ENCODE results near the gene SLC11A2. TPM values are rescaled to one million over a fixed set of nuclear protein-coding genes. Genes with fewer than 3 reads are reported as not detected.

The SLC11A2 gene
- total RNA-seq, 1 donor from 2014 or later = 62.9 TPM

DNA sequence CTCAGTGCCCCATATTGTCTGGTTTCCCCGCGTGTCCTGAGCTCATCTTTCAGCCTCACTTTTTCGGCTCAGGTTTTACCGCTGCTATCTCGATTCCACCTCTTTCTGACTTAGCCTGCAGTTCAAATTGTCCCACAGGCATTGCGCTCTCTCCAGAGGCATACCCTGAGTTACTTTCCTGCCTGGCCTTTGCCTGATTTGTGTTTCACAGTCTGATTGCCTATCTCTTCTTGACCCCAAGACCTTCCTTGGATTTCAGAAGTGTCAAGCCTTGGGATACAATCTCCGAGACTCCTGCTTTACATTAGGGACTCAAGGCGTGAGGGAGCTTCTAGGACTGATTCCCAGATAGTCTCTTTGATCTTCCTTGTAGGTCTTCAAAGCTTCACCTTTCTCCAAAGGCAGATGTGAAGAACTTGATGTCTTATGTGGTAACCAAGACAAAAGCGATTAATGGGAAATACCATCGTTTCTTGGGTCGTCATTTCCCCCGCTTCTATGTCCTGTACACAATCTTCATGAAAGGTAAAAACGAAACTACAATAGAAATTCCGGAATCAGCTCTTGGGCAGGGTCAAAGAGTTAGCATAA lies 22.6 kb upstream of the SLC11A2 start:
- Mint-ChIP-seq H3K4me3 (ENCODE audit: low read depth) (peak overlapping the region; percentile 92), H3K36me3 (ENCODE audit: low read depth) (peaks cover 29% of the 10 kb centered on the region), H3K4me1 (ENCODE audit: low read depth) (peaks cover 22% of the 10 kb centered on the region), H3K27me3 (ENCODE audit: low read depth) (no peaks in the 10 kb centered on the region), H3K9me3 (no peaks in the 10 kb centered on the region), H3K27ac (peak overlapping the region; percentile 83)
- intact Hi-C loops (cut with micrococcal nuclease) = loop anchor here (1.0 kb wide), 3 partner anchors 23 to 191 kb away; partner anchors contain the start of gene CSRNP2
- no peak for DNase-seq (ENCODE audit: low spot score)

DNA sequence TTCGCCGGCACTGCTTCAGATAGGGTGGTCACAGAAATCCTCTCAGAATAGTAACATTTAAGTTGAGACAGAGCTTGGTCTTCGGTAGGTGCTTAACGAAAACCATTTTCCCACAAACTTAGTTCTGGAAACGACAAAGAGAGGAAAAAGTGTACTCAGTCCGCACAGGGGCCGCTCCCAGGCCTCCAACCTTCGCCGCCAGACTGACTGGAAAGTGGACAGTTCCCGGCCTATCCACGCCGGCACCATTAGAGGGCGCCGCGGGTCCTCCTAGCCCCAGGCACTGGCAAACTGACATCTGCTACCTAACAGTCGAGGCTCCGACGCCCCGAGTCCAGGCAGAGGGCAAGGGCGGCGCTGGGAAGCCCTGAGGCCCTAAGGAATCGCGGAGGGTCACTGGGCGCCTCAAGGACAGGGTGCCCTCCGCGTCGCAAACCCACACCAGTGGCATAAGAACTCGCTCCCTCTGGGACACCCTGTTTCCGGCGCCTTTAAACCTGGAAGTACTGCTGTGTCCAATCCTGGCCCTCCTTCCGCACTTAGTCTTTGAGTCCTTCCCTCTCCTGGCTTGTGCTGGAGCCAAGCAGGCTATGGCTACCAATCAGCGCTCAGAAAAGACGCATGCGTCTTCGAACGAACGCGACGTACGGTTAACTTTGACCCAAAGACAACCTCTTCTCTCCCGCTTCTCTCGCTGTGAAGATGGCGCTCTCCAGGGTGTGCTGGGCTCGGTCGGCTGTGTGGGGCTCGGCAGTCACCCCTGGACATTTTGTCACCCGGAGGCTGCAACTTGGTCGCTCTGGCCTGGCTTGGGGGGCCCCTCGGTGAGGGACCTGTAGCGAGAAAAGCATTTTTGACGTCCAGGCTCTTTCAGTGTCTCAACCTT lies 21.7 kb upstream of the SLC11A2 start, which contains the start of gene LETMD1:
LETMD1 (plus strand) TSS at position 673 of the 886 bp plus-strand sequence; CDS start at position 703, 30 bp downstream.
- peaks cover 21% of the 10 kb centered on the region for H3K36me3 Mint-ChIP-seq (ENCODE audit: low read depth)
- no peaks in the 10 kb centered on the region for H3K9me3 Mint-ChIP-seq
- H3K27me3 Mint-ChIP-seq (ENCODE audit: low read depth) = no peaks in the 10 kb centered on the region
- peak within 1 kb of the TSS; percentile 92 for H3K4me3 Mint-ChIP-seq (ENCODE audit: low read depth)
- DNase-seq (ENCODE audit: low spot score) = peak; percentile 92
- peak within 1 kb of the TSS; percentile 83 for H3K27ac Mint-ChIP-seq
- intact Hi-C loops (cut with micrococcal nuclease) = loop anchor here (1.0 kb wide), 3 partner anchors 23 to 191 kb away; partner anchors contain the start of gene CSRNP2
- peaks cover 22% of the 10 kb centered on the region for H3K4me1 Mint-ChIP-seq (ENCODE audit: low read depth)

DNA sequence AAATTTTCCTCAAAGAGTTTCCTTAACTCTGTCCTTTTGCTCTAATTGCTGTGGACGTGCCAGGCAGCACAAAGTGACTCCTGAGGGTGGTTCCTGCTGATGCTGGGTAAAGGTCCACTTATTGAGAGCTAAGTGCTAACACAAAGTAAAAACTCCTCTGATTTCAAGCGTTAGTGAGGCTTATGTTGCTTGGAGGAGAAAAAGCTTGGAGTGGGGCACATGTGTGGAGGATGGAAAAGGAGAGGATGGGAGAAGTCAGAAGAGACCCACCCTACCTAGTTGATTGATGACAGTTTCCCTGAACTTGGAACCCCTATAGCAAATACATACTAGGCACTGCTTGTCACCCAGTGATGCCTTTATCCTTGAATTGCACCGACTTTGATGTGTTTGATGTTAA lies 10.1 kb upstream of the SLC11A2 start:
- Mint-ChIP-seq H3K27me3 (ENCODE audit: low read depth) (no peaks in the 10 kb centered on the region), H3K4me3 (ENCODE audit: low read depth) (no peak overlapping the region), H3K4me1 (ENCODE audit: low read depth) (peaks cover 4% of the 10 kb centered on the region), H3K9me3 (no peaks in the 10 kb centered on the region), H3K36me3 (ENCODE audit: low read depth) (no peaks in the 10 kb centered on the region), H3K27ac (no peak overlapping the region)
- intact Hi-C loops (cut with micrococcal nuclease) = no loop called here
- no peak for DNase-seq (ENCODE audit: low spot score)

DNA sequence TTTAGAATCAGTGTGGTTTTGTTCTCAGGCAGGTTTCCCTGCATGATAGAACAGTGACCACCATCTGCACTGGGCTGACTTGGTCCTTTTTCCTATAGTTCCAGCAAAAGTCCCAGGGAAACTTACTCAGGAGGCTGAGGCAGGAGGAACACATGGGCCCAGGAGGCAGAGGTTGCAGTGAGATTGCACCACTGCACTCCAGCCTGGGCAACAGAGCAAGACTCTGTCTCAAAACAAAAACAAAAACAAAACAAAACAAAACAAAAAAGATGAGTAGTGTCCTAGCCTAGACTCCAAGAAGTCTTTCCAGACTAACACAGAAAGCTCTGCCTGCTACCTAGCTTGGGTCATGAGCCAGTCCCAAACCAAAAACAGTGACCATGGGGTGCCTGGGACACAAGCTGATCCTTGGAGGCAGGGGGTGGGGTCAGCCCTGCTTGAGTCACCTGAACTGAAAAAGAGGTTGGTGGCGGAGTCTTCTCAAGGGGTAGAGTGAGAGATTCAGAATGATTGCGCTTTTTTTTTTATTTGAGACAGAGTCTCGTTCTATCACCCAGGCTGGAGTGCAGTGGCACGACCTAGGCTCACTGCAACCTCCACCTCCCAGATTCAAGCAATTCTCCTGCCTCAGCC lies 7.4 kb upstream of the SLC11A2 start:
- Mint-ChIP-seq H3K4me1 (ENCODE audit: low read depth) (peaks cover 4% of the 10 kb centered on the region), H3K9me3 (no peaks in the 10 kb centered on the region), H3K4me3 (ENCODE audit: low read depth) (no peak overlapping the region), H3K27me3 (ENCODE audit: low read depth) (peaks cover 7% of the 10 kb centered on the region), H3K36me3 (ENCODE audit: low read depth) (no peaks in the 10 kb centered on the region), H3K27ac (no peak overlapping the region)
- DNase-seq (ENCODE audit: low spot score) = no peak
- intact Hi-C loops (cut with micrococcal nuclease) = no loop called here

DNA sequence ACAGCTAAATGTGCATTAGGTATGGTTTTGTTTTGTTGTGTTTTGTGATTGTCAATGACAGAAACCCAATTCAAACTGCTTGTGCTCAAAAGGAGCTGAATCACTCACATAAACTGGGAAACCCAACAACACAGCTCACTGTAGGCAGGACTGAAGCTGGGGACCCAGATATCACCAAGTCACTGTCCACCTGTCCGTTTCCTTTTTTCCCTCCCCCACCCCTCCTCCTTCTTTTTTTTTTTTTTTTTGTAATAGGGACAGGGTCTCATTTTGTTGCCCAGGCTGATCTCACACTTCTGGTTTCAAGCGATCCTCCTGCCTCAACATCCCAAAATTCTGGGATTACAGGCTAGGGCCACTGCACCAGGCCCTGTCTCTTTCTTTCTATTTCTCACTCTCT lies 6.9 kb upstream of the SLC11A2 start:
- H3K4me1 Mint-ChIP-seq (ENCODE audit: low read depth) = peaks cover 3% of the 10 kb centered on the region
- intact Hi-C loops (cut with micrococcal nuclease) = no loop called here
- no peak overlapping the region for H3K27ac Mint-ChIP-seq
- no peak for DNase-seq (ENCODE audit: low spot score)
- peaks cover 7% of the 10 kb centered on the region for H3K27me3 Mint-ChIP-seq (ENCODE audit: low read depth)
- no peaks in the 10 kb centered on the region for H3K9me3 Mint-ChIP-seq
- H3K36me3 Mint-ChIP-seq (ENCODE audit: low read depth) = no peaks in the 10 kb centered on the region
- no peak overlapping the region for H3K4me3 Mint-ChIP-seq (ENCODE audit: low read depth)

DNA sequence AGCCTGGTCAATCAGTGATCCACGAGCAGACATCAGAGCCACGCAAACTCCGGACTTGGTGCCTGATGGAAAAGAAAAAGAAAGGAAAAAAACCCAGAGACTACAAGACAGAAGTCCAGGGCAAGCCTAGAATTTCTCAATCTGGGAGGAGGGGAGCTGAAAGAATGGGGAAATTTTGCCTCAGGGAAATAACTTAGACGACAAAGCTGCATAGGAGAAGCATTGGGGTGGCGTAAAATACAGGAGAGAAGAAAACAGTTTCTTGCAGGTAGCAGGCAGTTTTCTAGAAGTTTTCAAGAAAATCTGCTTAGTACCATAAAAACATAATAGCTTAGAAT lies 2.6 kb upstream of the SLC11A2 start:
- H3K9me3 Mint-ChIP-seq = no peaks in the 10 kb centered on the region
- DNase-seq (ENCODE audit: low spot score) = no peak
- no peak overlapping the region for H3K27ac Mint-ChIP-seq
- H3K4me3 Mint-ChIP-seq (ENCODE audit: low read depth) = no peak overlapping the region
- peaks cover 7% of the 10 kb centered on the region for H3K27me3 Mint-ChIP-seq (ENCODE audit: low read depth)
- H3K4me1 Mint-ChIP-seq (ENCODE audit: low read depth) = peaks cover 26% of the 10 kb centered on the region
- intact Hi-C loops (cut with micrococcal nuclease) = loop anchor here (10.0 kb wide), 1 partner anchor 524 kb away; the partner anchor contains the start of gene DIP2B
- H3K36me3 Mint-ChIP-seq (ENCODE audit: low read depth) = peaks cover 4% of the 10 kb centered on the region

DNA sequence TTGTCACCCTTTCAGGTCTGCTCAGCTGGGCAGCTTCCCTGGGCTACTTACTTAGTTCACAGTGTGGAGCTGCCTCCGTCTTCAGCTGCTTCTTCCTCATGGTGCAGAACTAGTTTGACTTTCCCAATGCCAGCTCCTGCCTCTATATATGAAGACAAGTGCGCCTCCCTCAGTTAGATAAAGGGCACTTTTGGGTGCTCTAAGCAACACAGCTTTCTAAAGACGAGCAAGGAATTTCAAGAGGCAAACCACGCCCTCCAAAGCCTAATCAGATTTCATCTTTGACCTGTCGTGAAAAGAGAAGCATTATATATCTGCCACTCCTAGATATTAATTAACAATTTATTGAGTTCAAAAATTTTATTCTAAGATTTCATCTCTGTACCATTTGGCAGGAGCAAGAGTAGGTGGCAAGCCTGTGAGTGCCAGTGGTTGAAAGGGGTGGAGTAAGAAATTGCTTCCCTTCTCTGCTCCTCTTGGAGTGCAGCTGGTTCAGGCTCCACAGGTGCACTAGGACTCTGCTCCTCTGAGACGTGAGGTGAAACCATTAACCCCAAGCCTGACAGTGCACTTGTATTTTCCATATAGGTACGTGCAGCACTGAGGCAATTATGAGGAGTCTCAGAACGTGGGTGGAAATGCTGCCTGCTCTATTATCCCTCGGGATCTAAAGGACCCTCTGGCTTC lies 2.1 kb upstream of the SLC11A2 start:
- DNase-seq (ENCODE audit: low spot score) = no peak
- intact Hi-C loops (cut with micrococcal nuclease) = loop anchor here (10.0 kb wide), 1 partner anchor 523 kb away; the partner anchor contains the start of gene DIP2B
- peaks cover 31% of the 10 kb centered on the region for H3K4me1 Mint-ChIP-seq (ENCODE audit: low read depth)
- H3K36me3 Mint-ChIP-seq (ENCODE audit: low read depth) = peaks cover 8% of the 10 kb centered on the region
- no peak overlapping the region for H3K4me3 Mint-ChIP-seq (ENCODE audit: low read depth)
- peaks cover 7% of the 10 kb centered on the region for H3K27me3 Mint-ChIP-seq (ENCODE audit: low read depth)
- no peaks in the 10 kb centered on the region for H3K9me3 Mint-ChIP-seq
- H3K27ac Mint-ChIP-seq = no peak overlapping the region

DNA sequence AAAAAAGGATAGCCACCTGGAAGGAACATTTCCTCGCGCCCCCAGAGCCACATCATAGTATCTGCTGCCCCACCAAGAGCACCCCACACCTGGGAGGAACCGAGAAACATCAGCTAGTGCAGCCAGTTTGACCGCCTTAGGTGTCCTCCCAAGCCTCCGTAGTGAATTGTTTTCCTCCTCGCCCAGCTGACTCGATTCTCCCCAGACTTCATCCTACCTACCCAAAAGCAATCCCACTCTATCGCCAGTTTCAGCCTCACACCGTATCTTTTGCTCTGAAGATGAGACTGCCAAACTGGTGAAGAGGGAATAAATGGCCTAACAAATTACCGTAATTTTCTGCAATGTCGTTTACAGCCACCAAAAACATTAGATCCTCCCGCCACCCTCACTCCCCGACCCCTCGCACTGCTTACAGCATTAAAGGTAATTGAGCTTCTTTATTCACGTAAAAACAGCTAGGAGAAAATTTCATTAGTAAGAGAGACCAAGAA lies 1.2 kb upstream of the SLC11A2 start:
- Mint-ChIP-seq H3K36me3 (ENCODE audit: low read depth) (peaks cover 8% of the 10 kb centered on the region), H3K4me1 (ENCODE audit: low read depth) (peaks cover 35% of the 10 kb centered on the region), H3K9me3 (no peaks in the 10 kb centered on the region), H3K4me3 (ENCODE audit: low read depth) (peak overlapping the region; percentile 68), H3K27me3 (ENCODE audit: low read depth) (peaks cover 7% of the 10 kb centered on the region), H3K27ac (peak overlapping the region; percentile 36)
- intact Hi-C loops (cut with micrococcal nuclease) = loop anchor here (10.0 kb wide), 1 partner anchor 523 kb away; the partner anchor contains the start of gene DIP2B
- DNase-seq (ENCODE audit: low spot score) = no peak

DNA sequence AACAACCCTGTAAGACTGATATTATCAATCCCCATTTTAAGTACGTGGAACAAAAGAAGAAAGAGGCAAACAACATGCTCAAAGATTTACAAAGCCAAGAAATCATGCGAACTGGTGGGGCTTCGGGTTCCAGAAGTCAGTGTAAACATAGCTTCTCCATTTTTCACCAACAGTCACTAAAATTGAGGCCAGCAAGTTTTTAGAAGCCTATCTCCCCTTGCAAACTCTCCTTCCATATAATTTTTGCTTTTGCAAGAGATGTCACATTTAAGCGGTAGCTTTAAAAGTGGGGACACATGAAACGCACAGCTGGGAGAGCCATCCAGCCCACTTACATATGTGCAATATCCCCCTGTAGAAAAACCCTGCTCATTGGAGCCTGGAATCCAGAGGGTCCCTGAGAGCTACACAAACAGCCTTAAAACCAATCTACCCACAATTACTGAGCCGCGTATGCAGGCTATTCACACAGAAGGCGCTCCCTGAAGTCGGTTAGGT lies 797 bp downstream of the SLC11A2 start:
- intact Hi-C loops (cut with micrococcal nuclease) = loop anchor here (1.0 to 10.0 kb wide), 6 partner anchors 23 to 521 kb away; partner anchors contain the start of genes CSRNP2, DIP2B and LETMD1
- no peak for DNase-seq (ENCODE audit: low spot score)

DNA sequence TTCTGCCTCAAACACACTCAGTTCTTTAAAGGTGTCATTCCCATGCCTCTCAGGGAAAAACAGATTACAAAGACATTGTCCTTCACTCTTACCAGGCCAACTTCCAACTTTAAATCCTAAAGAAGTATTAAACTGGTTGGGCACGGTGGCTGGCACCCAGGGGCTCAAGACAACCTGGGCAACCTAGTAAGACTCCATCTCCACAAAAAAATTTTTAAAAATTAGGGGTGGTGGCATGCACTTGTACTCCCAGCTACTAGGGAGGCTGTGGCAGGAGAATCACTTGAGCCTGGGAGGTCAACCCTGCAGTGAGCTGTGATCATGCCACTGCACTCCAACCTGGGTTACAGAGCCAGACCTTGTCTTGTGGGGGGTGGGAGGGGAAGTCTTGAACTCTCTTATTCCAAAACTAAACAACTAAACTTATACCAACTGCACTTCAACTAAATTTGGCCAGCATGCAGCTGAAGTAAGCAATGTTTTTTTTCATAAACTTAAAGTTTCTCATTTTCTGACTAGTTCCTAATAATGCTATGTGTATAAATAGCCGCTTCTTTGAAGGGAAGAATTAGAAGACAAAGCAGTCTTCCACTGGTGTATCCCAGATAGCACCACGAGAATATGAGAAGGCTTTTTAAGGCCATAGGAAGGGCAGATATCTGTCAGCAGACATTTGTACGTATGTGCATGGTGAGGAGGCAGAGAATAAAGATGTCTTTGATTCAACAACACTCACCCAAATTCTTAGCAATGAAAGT lies 2.4 kb downstream of the SLC11A2 start:
- Mint-ChIP-seq H3K27me3 (ENCODE audit: low read depth) (peaks cover 2% of the 10 kb centered on the region), H3K36me3 (ENCODE audit: low read depth) (peaks cover 22% of the 10 kb centered on the region), H3K4me1 (ENCODE audit: low read depth) (peaks cover 54% of the 10 kb centered on the region), H3K4me3 (ENCODE audit: low read depth) (peak overlapping the region; percentile 98), H3K27ac (peak overlapping the region; percentile 100), H3K9me3 (no peaks in the 10 kb centered on the region)
- intact Hi-C loops (cut with micrococcal nuclease) = loop anchor here (1.0 to 10.0 kb wide), 4 partner anchors 15 to 519 kb away; partner anchors contain the start of genes CSRNP2 and DIP2B
- DNase-seq (ENCODE audit: low spot score) = no peak

More for the DNA sequence above, 797 bp downstream of the SLC11A2 start:
- H3K9me3 Mint-ChIP-seq = no peaks in the 10 kb centered on the region
- H3K27ac Mint-ChIP-seq = peak overlapping the region; percentile 100
- peak overlapping the region; percentile 98 for H3K4me3 Mint-ChIP-seq (ENCODE audit: low read depth)
- H3K4me1 Mint-ChIP-seq (ENCODE audit: low read depth) = peaks cover 51% of the 10 kb centered on the region
- H3K36me3 Mint-ChIP-seq (ENCODE audit: low read depth) = peaks cover 21% of the 10 kb centered on the region
- H3K27me3 Mint-ChIP-seq (ENCODE audit: low read depth) = peaks cover 7% of the 10 kb centered on the region

DNA sequence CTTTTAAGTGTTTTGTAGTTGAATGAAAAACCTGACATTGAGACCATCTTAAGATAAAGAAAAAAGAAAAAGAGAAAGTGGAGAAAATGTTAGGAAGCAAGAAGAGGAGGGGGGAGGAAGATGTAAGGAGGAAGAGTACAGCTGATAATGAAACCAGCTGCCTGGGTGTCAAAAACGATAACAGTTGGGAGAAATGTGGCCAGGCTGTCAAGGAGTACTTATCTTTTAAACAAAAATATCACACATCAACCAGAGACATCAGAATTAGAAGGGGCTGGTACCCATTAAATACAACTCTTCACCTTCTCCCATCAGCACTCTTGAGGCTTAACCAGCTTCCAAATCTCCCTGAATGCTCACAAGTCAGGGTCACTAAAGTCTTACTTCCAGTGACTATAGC lies 4.5 kb downstream of the SLC11A2 start:
- peak overlapping the region; percentile 43 for H3K27ac Mint-ChIP-seq
- H3K4me3 Mint-ChIP-seq (ENCODE audit: low read depth) = peak overlapping the region; percentile 54
- no peak for DNase-seq (ENCODE audit: low spot score)
- H3K27me3 Mint-ChIP-seq (ENCODE audit: low read depth) = no peaks in the 10 kb centered on the region
- H3K36me3 Mint-ChIP-seq (ENCODE audit: low read depth) = peaks cover 22% of the 10 kb centered on the region
- intact Hi-C loops (cut with micrococcal nuclease) = loop anchor here (10.0 kb wide), 1 partner anchor 517 kb away; the partner anchor contains the start of gene DIP2B
- H3K9me3 Mint-ChIP-seq = no peaks in the 10 kb centered on the region
- H3K4me1 Mint-ChIP-seq (ENCODE audit: low read depth) = peaks cover 50% of the 10 kb centered on the region
